Measurements from ENCODE around the gene INSYN2A. TPM values are rescaled to one million over a fixed set of nuclear protein-coding genes. Genes with fewer than 3 reads are reported as not detected.

INSYN2A gene
- total and polyA plus RNA-seq, 10 of the 15 experiments (the other 5 are each of a cell fraction or from before 2014, with no cell fraction given): not detected

GRCh38 chr10:127182161-127182560 lies 14.2 kb downstream of the INSYN2A start:
- 15% methylated on average over 4 of the region's 4 CpGs for WGBS (ENCODE audit: insufficient coverage, insufficient replicate concordance, low lambda C conversion rate, missing lambda C conversion rate)
- Histone ChIP-seq H3K4me3 (no peak overlapping the region), H3K9ac (ENCODE audit: control insufficient read depth, insufficient read depth, low read length) (no peak overlapping the region), H3K9me3 (replicated peaks; ENCODE audit: control insufficient read depth, insufficient read depth, low read length) (no peaks in the 10 kb centered on the region), H3K36me3 (ENCODE audit: control insufficient read depth in 2 of 2, insufficient read depth in 2 of 2, low read length in 1 of 2) (no peaks in the 10 kb centered on the region), H4K20me1 (ENCODE audit: control insufficient read depth, insufficient read depth) (no peaks in the 10 kb centered on the region), H3K79me2 (ENCODE audit: control insufficient read depth, insufficient read depth, low read length) (no peaks in the 10 kb centered on the region), H3K27me3 (replicated peaks in 1 of 2; ENCODE audit: control insufficient read depth in 2 of 2, insufficient read depth in 2 of 2, low read length in 1 of 2) (no peaks in the 10 kb centered on the region), H3K4me1 (ENCODE audit: control insufficient read depth, insufficient read depth, low read length) (no peaks in the 10 kb centered on the region), H3K4me2 (ENCODE audit: control insufficient read depth, insufficient read depth) (no peak overlapping the region), H3K27ac (ENCODE audit: control insufficient read depth, insufficient read depth) (no peak overlapping the region), H2AFZ (ENCODE audit: control insufficient read depth, low read depth, low read length) (no peak overlapping the region)
- intact Hi-C loops (cut with micrococcal nuclease; ENCODE audit: unreplicated experiment): no loop called here
- FAIRE-seq (no peak), ATAC-seq (no peak), DNase-seq (ENCODE audit: low read depth, low spot score) (no peak)
- ChIA-PET SMC1A (ENCODE audit: uncharacterized antibody, unreplicated experiment) (no interaction called here), RAD21 (ENCODE audit: unreplicated experiment) (no interaction called here), POLR2A (no interaction called here), CTCF (interaction anchor here (0.6 to 1.6 kb wide), 2 partner anchors 12 to 34 kb away, joined by 3 read pairs; no protein-coding TSS in a partner anchor)
- in situ Hi-C loops (cut with MboI): no loop called here
- no TSS peak for BruUV-seq (replicated peaks)
- TF ChIP-seq NFXL1 (IDR thresholded peaks at IDR 0.05; ENCODE audit: borderline replicate concordance) (no peak), ZNF592 (IDR thresholded peaks at IDR 0.05) (no peak), RELA (IDR thresholded peaks at IDR 0.05; ENCODE audit: borderline replicate concordance, partially characterized antibody) (no peak), PAX8 (IDR thresholded peaks at IDR 0.05) (no peak), ZBED1 (IDR thresholded peaks at IDR 0.05; ENCODE audit: borderline replicate concordance) (no peak)

Data from GM12878 (cell line).